Left forelimb (tissue), 1 donor: ENCODE measurements around the gene TEX51.
A peak's percentile ranks its signal among the peaks of the same experiment; 100 is the strongest.

ENCODE experiments used
- DNase-seq: peaks from one replicate; pipeline ENCODE4 v3.0.0-alpha.2; 2018; ENCODE audit warnings: low spot score

TEX51 gene

DNA sequence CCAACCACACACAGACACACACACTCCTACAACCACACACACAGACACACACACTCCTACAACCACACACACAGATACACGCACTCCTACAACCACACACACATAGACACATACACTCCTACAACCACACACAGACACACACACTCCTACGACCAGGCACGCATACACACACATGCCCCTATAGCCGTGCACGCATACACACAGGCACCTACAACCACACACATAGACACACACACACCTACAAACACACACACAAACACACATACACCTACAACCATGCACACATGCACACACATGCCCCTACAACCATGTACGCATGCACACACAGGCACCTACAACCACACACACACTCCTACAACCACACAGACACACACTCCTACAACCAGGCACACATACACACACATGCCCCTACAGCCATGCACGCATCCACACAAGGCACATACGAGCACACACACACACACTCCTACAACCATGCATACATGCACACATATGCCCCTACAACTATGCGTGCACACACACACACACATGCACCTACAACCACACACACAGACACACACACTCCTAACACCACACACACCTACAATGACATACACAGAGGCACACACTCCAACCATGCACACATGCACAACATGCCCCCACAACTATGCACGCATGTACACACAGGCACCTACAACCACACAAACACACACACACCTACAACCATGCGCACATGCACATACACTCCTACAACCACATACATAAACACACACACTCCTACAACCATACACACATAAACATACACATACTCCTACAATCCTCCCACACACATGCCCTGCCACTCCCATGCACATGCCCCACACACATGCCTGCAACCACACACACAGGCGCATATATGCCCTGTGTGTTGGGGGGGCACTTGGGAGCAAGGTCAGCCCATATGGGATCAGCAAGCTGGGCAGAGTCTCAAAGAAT, 19.1 kb upstream of the TEX51 start:
- peak; percentile 41 for DNase-seq

GRCh38 chr2:126880324-126880723, 18.4 kb upstream of the TEX51 start:
- peak; percentile 55 for DNase-seq

DNA sequence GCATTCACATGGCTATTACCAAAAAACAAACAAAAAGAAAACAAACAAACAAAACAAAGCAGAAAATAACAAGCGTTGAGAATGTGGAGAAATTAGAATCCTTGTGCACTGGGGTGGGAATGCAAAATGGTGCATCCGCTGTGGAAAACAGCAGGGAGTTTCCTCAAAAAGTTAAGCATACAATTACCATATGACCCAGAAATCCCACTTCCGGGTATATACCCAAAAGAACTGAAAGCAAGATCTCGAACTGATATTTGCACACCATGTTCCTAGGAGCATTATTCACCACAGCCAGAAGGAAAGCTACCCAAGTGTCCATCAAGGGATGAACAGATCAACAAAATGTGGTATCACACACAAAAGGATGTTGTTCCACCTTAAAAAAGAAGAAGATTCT, 17.9 kb upstream of the TEX51 start:
- no peak for DNase-seq

- peak; percentile 26 for DNase-seq
Measured at GRCh38 chr2:126881591-126881990, 17.1 kb upstream of the TEX51 start.

DNA sequence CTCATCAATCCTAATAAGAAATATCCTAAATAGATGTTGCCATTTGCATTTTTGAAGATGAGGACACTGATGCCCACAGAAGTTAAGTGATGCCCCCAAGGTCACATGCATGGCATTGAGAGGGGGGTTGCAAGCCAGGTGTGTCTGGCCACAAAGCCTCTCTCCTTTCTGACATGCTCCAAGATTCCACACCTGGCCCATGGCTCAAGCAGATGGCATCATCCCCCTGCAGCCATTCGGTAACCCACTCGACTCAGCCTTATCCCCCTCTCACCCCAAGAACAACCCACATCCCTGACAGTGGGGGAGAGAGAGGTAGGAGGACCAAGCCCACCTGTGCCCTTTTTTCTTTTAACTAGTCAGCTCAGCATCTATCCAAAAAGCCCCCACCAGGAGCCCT, 16.5 kb upstream of the TEX51 start:
- DNase-seq = peak; percentile 33

DNA sequence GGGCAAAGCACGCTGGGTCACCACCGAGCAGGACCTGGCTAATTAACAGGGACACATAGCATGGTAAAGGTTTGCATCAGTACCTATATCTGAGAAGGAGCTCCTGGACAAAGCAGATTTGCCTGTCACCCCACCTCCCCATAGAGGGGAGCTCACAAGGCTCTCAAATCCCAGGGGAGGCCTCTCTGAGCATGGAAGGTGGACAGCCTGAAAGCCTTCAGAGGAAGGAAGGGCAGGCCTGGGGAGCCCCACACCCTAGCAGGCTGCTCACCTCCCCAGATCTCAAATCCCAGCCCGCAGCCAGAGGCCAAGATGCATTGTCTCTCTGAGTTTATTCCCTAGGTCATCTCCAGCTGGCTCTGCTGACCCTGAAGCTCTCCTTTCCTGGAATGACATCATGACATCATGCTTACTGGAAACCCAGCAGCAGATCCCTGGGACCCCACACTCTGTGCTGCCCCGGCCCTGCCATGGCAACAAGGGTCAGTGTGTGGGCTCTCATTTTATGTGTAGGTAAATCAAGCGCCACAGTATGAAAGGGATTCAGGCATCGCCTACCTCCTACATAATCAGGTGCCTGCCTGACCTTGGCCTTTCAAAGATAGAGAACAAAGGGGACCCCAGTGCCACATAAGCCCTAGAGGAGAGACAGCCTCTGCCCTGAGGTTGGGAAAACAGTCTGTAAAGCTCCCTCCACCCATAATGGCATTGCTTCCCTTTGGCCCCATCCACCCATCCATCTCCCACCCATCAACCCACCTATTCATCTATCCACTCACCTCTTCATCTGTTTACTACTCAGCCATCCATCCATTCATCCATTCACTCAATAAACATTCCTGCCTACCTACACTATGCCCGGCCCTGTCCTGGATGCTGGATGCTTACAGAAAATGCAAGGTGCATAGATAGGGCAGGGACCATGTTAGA, 15.7 kb upstream of the TEX51 start:
- peak; percentile 46 for DNase-seq

- peak; percentile 50 for DNase-seq
Measured at GRCh38 chr2:126883666-126884040, 15.0 kb upstream of the TEX51 start.

GRCh38 chr2:126884861-126885750, 13.6 kb upstream of the TEX51 start:
- peak; percentile 58 for DNase-seq

- peak; percentile 80 for DNase-seq
Measured at GRCh38 chr2:126885751-126886210, 12.9 kb upstream of the TEX51 start.

- DNase-seq = peak; percentile 85
Measured at GRCh38 chr2:126886211-126886915, 12.3 kb upstream of the TEX51 start.

- DNase-seq = peak; percentile 14
Measured at GRCh38 chr2:126886916-126887280, 11.8 kb upstream of the TEX51 start.

DNA sequence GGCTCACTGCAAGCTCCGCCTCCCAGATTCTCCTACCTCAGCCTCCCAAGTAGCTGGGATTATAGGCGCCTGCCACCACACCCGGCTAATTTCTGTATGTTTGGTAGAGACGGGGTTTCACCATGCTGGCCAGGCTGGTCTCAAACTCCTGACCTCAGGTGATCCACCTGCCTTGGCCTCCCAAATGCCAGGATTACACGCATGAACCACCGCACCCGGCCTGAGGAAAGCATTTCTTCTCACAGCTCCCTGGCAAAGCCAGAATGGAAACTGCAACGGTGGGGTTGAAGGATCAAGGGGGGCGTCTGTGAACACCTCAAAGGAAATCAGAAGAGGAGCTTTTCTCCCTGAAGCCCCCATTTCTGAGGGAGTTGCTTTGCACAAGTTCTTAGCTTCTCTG, 11.2 kb upstream of the TEX51 start:
- no peak for DNase-seq

DNA sequence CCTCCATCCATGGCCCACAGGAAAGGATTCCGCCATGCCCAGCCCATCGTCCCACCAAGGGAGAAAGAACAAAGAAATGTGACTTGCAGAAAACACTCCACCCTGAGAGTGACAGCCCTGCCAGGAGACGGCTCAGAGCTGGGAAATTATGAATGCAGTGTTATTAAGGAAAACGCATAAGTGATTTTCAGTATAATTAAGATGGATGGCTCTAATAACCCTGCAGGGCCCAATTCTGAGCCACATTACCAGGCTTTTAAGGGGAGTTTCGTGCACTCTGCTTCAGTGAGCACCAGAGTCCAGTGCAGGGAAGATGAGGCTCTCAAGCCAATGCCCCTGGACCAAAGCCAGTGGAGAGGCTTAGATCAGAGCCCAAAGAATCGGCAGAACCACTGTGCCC, 10.6 kb upstream of the TEX51 start:
- DNase-seq = peak; percentile 44

- peak; percentile 23 for DNase-seq
Measured at GRCh38 chr2:126889071-126889470, 9.6 kb upstream of the TEX51 start.

DNA sequence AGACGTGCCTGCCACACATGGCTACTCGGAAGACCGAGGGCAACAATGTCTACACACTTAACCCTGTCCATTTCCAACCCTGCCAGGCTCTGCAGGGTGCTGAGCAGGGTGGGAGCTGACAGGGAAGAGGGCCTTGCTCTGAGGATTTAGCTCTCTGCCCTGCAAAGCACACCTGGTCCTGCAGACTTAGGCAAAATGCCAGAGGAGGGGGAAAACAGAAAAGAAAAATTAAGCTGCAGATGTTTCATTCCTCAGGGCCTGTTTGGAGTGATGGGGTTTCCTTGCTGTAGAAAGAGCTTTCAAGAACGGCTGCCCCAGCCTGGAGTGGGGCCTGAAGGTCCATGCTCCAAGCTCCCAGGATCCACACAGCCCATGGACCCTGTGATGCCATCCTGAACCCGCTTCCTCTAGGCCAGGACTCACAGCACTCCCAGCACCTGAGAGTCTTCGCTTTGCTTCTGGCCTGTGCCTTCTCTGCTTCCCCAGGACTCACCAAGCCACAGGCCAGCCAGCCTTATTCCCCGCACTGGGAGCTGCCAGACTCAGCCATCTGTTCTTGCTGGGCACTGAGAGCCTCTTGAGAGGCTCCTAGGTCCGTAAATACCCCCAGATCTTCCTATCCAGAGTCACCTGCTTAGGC, 9.1 kb upstream of the TEX51 start:
- peak; percentile 61 for DNase-seq

- DNase-seq = peak; percentile 40
Measured at GRCh38 chr2:126890136-126890510, 8.6 kb upstream of the TEX51 start.

DNA sequence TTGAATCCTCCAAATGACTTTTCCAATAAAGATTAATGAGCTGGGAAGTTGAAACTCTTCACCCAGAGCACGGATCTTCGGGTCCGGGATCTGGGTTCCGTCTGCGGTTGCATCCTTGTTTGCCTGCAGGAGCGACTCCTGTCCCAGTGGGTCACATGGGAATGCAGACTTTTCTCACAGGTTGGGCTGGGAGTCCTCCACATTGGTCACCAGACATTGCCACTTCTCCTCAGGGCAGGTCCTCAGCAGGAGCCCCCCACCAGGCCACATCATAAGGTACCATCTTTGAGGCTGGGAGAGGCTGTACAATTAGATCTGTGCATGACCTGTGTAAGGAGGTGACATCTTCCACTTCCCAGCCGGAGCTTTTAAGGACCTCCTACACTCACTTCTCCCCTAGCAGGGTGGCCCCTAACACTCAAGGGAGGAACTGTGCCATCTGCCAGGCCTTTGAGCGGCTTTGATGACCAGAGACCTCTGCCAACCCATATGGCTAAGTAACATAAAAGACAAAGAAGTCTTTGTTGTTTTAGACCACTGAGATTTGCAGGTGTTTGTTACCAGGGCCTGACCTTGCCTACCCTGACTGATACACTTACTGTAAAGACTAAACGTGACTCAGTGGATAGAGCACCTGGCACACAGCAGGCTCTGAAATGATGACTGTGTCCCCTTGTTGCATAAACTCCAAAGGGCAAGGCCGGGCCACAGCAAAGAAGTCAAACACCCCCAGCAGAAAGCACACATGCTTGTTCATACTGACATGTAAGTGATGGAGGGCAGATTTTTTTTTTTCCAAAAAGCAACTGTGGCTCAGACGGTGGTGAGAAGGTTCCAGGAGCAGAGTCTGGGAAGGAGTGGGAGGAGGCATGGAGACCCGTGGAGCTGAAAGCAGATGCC, 7.9 kb upstream of the TEX51 start:
- DNase-seq = peak; percentile 53

DNA sequence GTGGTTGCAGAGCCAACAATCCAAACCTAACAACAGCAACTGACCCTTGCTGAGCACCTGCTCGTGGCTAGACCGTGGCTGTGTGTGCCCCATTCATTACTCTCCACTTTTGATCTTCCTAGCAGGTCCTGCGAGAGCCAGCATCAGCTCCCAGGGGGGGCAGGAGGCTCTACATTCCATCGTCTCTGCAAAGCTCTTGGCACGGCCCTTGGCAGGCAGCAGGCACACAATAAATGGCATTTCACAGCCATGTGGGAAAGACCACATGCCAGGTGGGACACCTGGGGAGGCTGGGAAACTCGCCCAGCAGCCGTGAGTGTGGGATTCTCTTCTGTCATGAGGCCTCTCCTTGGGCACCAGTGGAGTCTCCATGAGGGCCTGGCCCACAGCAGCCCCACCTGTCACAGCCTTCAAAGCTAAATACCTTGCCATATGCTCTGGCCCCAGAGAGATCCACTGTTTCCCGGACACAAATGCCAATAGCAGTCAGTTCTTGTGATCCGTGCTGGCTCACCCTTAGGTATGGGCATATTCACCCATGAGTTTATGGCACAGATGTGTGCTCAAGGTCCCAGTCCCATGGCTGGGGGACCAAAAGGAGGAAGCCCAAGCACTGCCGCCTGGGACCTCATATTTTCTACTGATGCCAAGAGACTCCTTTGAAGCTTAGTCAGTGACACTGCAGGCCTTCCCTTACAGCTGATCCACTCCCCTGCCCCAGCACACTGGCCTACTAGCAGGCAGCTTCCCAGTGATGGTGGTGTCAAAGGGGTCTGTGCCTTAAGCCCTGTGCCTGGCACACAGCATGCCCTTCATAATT, 6.8 kb upstream of the TEX51 start:
- peak; percentile 60 for DNase-seq

- peak; percentile 26 for DNase-seq
Measured at GRCh38 chr2:126893153-126893552, 5.5 kb upstream of the TEX51 start.
